COLO668 (cell line): ENCODE results near the gene ERN1.

Experiments used
- DNase-seq: peaks from one replicate; lab custom pipeline; 2025; ENCODE audit not compliant: unreplicated experiment; lab: John Stamatoyannopoulos, UW

Gene ERN1

DNA sequence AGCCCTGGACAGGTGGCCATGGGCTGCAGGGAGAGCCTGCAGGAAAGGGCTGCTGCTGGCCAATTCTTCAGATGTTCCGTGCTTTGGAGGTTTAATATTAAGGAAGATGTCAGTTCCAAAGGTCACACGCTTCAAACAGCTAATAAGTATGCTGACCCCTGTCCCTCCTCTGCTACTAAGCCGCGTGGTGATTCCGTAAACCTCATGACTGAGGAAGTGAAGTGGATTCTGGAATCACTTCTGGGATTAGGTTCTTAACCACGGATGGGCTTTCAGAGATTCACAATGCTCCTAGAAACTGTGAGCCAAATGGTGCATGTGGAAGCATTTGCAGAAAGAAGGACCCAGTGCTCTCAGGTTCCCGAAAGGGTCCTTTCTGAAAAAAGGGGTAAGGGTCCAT, 28.5 kb upstream of the ERN1 start:
- no peak for DNase-seq

DNA sequence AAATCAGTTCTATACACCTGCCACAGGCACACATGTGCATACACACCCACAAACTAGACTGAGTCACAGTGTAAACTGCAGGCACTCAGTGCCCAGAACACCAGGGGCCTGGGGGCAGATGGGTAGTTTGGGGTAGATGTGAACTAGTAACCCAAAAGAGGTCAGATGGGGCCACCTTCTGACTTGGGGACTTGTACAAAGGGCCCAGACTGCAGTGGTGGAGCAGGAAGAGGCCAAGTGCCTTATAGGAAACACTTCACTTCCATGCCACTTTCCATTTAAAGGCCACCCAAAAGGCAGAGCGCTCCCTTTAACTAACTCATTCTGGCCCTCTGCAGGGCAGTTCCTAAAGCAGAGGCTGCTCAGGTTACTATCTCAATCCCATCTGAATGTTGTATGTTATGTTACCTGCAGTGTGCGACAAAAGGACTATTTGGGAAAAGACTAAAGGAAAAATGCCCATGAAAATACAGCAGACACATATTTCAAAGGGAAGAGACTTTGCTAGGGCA, 27.8 kb upstream of the ERN1 start:
- DNase-seq, result no peak

DNA sequence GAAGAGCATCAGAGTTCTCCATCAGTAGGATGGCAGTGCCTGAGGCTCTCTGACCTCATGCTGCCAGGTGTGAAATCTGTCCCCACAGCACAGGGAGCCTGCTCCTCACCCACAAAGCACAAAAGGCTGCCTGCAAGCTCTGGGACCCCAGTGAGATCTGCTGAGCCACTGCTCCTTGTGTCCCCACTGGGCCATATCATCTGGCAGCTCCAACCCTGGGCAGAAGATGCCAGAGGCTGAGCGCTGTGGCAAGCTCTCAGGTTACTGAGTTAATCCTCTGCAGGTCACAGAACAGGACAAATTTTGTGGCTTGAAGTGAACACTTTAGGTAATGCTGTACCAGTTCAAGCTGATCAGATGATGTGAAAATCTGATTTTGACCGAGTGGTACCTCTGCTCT, 26.7 kb upstream of the ERN1 start:
- no peak for DNase-seq

DNA sequence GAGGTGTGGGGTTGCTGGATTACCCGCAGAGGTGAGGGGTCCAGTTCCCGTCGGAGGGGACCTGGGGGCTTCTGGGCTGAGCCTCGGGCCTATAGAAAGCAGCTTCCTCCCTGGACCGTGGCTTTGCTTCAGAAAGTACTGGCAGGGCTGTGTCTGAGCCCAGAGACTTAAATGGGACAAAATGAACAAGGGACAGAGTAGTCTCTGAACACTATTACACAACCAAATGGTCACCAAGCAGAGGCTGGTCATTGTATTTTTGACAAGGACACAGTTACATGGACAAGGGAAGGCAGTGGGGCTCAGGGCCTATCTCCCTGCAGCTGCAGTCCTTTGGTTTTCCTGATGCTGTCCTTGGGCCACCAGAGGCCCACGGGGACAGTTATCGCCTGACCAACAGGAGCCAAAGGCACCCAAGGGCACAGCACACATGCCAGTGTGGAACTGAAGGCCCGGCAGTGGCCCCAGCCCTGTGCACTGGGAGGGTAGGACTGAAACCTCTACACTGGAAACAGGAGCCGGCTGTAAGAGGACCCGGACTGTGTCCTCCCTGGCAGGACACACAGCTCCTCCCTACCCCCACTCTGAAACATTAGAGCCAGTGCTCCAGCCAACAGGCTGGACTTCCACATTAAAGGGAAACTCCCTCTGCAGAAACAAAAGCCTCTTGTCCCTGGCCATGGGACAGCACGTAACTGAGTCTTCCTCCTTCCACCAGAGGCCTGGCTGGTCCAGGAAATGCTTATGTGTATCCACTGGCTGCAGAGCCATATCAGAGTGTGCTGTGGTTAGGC, 26.0 kb upstream of the ERN1 start:
- no peak for DNase-seq

DNA sequence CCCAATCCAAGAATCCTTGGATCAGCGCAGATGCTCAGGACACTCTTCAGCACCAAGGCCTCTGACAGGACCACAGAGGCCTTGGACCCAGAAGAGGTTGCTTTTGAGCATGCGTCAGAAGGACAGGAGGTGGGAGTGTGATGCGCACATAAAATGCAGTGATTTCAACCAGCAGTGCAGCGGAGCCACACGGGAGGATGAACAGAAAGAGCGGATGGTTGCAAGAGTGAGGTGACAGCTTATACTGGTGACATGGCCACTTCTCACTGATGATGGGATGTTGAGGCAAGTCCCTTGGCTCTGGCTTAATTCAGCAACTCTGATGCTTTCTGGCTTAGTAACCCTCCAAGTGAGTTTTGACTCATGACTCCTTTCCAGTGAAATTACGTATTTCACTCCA, 25.2 kb upstream of the ERN1 start:
- no peak for DNase-seq

DNA sequence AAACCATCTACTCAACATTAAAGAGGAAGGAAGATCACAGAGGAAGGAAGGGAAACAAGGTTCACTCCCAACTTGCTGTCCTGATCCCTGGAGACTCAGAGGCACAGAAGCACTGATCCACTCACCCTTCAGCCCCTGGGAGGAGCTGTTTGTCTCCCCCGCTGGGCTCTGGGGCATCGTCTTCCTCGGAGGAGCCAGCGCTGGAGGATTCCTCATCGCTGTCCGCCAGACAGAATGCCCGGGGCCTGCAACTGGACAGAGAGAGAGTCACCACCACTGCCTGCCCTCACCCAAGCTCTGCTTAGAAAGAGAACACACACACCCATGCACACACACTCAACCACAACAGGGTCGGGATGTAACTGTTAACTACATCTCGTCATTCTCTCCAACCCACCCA, 24.8 kb upstream of the ERN1 start:
- no peak for DNase-seq

DNA sequence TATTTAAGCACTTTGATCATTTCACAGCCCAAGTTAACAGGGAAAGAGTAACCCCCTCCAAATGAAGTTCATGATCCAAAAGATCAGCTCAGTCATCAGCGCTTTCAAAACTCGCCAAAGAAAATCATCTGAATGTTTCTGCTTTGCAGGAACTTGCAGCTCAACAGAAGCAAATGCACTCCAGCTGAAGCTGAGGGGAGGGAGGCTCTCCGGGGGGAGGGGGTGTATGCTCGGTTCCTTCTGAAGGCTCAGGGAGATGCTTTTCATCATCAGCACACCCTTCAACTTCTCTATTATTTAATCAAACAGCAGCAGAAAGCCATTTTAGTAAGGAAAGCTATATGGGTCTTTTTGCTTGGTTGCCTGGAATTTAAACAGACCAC, 24.4 kb upstream of the ERN1 start:
- no peak for DNase-seq

DNA sequence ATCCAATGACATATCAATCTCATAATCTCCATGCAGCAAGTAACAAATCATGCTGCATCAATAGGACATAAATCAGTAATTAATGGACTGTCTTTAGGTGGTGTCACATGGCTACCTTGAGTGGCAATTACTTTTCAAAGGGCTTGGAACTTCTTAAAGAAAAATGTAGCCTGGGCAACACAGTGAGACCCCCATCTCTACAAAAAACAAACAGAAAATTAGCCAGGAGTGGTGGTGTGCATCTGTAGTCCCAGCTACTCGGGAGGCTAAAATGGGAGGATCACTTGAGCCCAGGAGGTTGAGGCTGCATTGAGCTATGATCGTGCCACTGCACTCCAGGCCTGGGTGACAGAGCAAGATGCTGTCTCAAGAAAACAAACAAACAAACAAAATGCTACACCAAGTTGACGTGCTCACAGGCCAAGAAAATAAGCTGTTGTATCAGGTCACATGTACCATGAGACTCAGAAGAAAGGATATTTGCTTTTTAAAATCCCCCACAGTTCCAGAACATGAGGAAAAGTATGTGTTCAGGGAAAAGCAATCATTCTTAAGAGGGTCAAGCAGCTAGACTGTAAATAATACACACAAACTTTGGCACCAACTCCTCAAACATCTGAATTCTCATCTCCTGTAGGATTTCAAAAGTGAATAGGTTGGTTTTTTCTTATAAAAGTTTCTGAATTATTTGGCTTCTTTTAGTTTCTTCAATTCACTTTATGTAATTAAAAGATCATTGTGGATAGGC, 23.8 kb upstream of the ERN1 start:
- no peak for DNase-seq

DNA sequence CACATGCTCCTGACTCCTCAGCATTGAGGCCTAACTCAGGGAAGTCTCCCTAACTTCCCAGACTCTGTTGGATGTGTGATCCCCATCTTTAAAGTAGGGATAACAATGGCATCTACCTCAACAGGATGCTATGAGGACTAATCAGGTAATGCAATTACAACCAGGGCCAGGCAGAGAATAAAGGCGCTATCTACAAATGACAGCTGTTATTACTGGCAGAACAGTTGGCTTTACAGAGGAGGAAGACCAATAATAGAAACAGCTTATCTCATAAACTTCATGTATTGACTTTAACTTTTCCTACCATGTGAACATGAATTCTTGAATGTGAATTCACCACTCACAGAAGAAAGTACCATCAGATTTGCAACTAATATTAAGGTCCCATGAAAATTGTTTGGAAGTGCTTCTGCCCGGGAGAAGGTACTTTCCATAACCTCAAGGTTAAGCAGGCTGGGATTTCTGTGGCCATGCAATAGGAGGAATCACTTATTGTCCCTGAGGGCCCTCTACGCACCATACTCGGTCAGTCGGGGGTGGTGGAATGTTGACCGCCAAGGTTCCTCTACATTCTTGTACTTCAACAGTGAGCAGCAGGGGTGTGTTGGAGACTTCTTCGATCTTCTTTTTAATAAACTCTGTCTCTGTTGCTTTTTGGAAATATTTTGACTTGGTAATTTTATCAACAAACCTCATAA, 22.6 kb upstream of the ERN1 start:
- DNase-seq, result no peak

DNA sequence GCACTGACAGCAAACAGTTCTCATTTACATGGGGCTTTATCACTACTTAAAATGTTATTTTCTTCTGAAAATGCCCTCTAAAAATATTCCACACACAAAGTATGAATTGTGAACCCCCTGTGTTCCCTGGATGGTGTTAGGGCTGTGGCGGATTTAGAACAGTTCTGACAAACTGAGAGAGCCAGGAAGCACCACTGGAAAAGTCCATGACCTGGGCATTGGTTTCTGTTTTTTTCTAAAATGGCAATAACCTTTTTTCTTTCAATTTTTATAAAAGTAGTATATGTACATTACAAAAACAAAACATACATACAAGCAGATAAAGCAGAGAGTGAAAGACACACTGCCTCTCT, 21.0 kb upstream of the ERN1 start:
- no peak for DNase-seq

DNA sequence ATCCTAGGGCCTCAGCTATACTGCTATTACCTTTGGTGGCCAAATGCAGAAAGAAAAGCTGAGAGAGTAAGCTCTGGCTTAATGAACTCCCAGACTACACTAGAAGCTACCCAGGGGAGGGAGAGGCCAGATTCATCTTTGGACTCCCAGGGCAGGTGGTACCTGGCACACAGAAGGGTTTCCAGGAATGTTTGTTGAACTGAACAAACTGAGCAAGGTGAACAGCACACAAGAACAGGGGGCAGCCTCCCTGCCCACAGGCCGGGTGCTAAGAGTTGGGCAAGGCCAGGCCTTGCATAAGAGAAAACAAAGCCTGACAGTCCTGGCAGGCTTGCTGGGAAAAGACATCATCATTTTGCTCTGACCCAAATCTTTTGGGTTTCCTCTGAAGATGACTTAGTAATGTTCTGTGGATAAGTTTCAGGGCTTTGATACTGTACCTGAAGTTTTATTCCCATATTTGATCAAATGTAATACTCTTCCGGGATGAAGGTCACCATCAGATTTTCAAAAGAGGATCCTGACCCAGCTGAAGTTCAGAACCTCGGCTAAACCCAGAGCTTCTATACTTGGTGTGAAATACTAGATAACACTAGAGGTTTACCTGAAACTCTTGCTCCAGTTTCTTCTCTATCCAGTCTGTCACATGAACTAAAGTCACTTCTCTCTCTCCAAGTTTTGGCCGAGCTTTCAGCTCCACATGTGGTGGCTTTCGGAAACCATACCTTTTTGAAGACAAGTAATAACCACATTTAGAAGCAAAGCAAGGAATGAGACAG, 20.5 kb upstream of the ERN1 start:
- DNase-seq, result peak; percentile 33

DNA sequence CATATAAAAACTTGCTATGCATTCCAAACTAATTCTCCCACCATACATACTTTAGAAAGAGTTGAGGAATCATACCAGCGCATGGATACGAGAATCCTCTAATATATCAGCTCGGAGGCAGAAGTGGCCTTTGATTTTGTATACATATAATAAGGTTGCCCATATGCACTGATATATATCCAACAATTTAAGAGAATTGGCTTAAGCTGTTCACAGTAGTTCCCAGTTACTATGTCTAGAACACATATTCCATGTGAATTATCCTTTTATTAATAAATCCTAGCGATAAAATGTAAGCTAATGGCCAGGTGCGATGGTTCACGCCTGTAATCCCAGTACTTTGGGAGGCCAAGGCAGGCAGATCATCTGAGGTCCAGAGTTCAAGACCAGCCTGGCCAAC, 19.3 kb upstream of the ERN1 start:
- no peak for DNase-seq

DNA sequence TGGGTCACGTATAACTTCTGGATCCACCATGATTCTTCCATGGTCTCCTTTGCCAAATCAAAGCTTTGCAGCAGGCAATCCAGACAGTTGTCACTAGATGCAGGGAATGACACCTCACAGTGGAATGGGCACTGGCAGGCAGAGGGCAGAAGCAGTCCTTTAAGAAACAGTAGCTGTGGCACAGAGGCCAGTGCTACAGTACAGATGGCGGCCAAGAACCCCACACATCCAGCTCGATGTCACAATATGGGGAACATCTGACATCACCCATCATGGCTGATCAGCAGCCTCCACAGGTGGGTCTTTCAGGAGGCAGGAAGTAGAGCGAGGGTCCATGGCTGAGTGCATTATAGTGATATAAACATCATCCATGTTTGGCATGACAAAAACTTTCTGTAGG, 18.8 kb upstream of the ERN1 start:
- DNase-seq, result peak; percentile 4

DNA sequence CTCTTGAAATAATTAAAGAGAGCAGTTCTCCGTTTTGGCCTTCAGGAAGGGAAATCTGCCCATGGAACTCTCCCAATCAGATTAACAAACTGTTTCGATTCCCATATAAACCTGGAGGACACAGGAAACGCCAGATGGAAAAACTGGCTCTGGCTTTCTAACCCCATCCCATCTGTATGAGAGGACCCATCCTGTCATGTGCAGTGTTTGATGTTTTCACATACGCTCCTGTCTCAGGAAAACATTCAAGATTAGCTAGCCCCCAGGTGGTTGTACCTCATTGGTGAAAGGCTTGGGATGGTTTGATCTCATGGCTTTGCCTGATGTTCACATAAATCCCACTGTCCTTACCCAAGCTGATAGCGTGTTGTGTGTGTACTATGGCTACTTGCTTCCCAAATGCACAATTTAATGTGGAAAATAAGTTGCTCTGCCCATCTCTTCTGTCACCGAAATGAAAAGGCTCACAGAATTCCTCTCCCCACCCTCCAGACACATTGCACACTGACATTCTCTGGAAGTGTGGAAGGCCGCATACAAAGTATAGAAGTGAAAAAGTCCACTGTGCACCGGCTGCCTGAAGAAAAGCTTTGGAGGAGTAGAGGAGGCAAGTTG, 18.2 kb upstream of the ERN1 start:
- no peak for DNase-seq

DNA sequence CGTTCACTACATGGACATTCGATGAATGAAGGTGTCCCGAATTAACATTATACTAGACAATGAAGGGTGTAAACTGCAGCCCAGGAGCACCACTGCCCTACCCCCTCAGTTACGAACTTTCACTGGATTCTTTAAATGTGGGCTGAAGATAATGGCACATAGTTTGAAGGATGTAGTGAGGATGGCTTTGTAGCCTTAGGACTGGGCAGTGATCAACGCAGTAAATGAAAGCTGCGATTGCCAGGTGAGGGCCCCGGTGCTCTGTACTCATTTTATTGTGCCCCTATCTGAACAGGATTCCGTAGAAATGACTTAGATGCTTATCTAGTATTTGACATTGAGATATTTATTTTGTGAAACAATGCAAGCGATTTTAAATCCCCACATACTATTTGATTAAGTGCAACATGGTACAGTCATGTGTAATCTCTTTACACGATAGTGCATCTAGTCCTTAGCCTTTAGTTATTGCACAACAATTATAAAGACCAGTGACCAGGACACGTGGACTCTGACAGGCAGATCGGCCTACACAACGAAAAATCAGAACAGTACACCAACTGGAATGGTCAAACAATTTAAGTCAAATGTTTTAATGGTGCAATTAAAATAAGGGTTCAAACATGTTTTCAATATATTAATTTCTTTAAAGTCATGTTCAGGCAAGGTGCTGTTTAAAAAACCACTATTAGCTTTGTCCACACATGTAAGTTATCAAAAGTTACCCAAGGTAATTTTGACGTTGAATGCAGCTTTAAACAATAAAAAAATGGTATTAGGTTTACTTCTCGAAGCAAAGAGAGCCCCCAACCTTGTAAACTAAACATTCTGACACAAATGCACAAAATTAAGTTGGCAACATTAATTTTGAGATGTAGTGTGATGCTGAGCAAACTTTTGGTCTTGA, 17.4 kb upstream of the ERN1 start:
- no peak for DNase-seq

DNA sequence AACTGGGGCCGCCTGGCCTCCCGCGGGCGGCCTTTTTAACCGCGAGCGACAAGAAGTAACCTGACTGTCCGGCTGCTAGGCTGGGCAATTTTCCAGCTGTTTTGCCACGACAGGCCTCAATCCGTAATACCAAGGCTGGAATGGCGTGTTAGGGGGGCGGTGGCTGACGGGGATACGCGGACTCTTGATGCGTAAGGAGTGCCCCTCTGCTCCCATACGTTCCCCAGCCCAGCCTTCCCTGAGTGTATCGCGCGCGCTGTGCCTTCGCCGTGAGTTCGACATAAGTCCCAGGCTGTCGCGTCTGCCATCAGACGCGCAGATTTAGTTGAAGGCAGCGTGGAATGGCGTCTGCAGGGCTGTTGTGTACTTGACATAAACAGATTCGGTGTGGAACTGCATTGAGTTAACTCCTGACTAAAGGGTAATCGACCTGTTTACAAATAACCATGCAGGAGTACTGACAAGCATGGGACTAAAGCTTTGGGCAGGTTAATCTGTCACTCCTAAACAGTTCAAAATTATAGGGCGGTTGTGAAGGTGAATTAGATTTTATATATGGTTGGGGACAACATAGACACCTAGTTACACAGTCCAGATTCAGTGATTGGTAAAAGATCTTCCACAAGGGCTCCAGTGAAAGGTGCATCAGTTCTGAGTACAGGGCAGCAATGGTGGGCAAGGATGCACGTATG, 16.6 kb upstream of the ERN1 start:
- DNase-seq, result peak; percentile 41

DNA sequence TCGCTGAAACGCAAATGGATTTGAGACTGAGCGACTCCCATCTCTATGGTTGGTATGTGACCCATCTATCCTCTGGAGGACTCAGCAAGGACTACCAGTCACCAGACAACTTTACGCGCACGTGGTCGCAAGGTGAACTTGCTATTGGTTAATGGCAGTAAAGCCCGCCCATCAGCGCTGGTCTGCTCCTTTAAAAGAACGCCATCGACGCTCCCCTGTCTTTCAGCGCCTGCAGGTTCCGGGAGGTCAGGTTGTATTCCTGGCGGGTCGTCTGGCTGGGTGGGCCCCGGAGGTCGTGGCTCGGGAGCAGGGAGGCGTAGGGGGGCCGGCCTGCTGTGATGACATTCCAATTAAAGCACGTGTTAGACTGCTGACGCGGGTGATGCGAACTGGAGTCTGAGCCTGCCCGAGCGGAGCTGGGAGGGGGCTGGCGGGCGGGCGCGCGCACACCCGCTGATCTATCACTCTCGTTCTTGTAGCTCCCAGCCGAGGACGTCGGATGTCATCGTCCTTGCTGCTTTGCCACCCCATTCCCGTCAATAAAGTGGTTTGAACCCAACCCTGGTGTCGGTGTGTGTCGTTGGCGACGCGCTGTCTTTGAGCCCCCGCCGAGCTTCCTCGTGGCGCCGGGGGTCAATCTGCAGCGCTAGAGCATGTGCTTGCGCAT, 15.9 kb upstream of the ERN1 start:
- DNase-seq, result peak; percentile 89

DNA sequence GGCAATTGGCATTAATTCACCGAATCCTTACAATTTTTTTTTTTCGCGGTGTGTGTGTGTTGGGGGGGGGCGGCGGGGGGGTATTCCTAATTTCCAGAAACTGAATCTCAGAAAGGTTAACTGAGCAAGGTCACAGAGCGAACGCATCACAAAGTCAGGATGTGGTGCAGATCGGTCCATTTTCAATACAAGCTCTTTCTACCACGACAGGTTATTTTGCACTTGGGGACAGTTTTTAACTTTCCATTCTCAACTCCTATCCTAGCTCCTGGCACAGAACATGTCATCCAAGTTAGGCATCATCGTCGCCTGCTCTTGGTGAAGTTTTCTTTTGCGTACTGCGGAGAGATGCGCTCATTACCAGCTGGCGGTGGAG, 15.4 kb upstream of the ERN1 start:
- DNase-seq, result no peak

DNA sequence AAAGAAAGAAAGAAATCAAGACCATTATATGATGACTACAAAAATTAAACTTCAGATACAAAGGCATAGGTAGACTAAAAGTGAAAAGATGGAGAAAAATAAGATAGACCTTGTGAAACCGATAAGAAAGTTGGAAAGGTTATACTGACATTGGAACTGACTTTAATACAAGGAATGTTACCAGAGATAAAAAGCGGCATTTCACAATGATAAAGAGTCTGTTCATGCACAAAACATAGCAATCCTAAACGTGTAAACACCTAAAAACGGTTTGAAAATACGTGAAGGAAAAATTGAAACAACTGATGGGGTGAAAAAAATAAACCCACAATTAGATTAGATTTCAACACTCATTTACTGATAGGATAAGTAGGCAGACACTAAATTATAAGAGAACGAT, 9.6 kb upstream of the ERN1 start:
- DNase-seq, result no peak
